Measurements from ENCODE around the gene BCL11B.

GRCh38 chr14:99267381-99267780, 4.6 kb downstream of the BCL11B start:
- TF ChIP-seq CTCF (IDR thresholded peaks at IDR 0.05; ENCODE audit: poor library complexity): no peak
- no peak for TF ChIP-seq EZH2 (IDR thresholded peaks at IDR 0.05; ENCODE audit: borderline replicate concordance)
